GM12801 (cell line): ENCODE measurements around the gene SRR.

ENCODE experiments used
- TF ChIP-seq, protein P1 (sequence below): IDR thresholded peaks from one replicate; pipeline ENCODE4 v1.5.1; 2011; ENCODE audit warnings: control low read depth; ENCODE audit not compliant: insufficient read length; ENCODE audit errors: extremely low read depth

SRR gene

DNA sequence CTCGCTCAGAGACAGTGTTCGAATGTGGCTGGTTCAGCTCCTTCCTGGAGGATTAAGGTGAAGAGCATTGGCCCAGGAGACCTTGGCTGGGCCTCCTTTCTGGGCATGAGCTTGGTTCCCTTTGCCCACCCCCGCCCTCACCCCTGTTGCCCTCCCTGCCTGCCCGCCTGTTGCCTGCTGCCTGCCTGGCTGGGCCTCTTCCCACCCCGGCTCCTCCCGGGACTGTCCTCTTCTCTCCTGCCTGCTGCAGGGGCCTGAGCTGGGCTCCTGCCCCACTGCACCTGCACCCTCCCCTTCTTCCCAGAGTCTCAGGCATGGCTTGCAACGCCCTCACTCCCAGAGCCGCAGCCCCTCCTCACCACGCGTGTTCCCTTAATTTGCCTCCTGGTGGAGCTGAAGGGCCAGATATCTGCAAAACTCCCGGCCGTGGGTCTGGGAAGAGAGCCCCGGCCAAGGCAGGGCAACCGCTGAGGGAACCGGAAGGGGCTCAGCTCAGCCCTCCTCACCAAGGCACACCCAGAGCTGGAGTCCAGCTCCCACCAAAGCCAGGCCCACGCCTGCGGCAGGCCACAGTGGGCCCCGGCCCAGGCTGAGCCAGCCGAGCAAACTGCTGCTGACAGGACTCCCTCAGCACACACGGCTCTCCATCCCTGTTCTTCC lies 65.9 kb downstream of the SRR start:
- TF ChIP-seq, protein P1, sequence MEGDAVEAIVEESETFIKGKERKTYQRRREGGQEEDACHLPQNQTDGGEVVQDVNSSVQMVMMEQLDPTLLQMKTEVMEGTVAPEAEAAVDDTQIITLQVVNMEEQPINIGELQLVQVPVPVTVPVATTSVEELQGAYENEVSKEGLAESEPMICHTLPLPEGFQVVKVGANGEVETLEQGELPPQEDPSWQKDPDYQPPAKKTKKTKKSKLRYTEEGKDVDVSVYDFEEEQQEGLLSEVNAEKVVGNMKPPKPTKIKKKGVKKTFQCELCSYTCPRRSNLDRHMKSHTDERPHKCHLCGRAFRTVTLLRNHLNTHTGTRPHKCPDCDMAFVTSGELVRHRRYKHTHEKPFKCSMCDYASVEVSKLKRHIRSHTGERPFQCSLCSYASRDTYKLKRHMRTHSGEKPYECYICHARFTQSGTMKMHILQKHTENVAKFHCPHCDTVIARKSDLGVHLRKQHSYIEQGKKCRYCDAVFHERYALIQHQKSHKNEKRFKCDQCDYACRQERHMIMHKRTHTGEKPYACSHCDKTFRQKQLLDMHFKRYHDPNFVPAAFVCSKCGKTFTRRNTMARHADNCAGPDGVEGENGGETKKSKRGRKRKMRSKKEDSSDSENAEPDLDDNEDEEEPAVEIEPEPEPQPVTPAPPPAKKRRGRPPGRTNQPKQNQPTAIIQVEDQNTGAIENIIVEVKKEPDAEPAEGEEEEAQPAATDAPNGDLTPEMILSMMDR, result no peak

DNA sequence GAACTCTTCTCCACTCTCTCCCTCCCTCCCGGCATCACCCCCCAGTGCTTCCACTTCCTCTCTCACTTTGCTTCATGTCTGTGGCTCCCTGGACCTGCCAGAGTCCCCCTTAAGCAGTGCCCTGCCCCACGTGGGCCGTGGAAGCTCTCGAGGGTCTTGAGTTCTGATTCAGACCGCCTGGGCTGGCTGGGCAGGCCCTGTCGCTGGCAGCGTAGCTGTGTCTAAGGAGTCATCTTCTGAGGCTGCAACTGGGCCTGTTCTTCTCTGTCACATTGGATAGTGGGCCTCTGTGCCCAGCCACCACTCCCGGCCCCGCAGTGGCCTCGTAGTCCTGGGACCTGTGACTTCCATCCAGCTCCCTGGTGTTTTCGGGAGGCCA lies 66.5 kb downstream of the SRR start:
- TF ChIP-seq, protein P1, result no peak

DNA sequence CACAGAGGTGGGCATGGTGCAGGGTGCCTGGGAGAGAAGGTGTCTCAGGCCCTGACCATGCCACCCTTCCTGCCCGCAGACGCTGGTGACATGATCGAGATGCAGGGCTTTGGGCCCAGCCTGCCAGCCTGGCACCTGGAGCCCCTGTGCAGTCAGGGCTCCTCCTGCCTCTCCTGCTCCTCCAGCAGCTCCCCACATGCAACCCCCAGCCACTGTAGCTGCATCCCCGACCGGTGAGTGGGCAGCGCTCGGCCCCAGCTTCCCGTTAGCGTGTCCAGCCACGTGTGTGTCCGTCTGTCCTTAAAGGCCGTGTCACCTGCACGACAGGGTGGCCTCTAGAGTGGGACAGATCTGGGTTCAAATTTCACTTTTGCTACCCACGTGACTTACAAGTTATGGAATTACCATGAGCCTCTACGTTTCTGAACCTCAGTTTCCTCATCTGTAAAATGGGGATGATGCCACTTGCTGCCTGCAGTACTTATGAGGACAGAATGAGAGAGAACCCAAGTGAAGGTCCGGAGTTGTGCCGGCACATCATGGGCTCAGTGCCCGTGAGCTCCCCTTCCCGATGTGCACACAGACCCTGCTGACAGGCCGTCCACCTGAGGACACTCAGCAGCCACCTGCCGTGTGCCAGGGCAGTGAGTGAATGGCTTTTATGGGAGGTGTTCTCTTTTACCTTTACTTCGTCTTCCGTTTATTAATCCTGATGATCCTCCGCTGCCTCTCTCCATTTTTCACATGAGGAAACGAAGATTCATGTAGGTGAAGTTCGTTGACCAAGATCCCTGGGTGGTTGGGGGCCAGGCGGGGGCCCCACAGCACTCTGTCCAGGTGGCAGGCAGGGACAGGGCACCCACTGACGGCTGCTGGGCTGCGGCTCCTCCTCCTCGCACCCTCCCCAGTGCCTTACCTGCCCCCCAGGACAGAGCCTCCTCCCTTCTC lies 67.7 kb downstream of the SRR start:
- TF ChIP-seq, protein P1, result no peak

GRCh38 chr17:2372180-2372579 lies 68.4 kb downstream of the SRR start:
- TF ChIP-seq, protein P1, result no peak

DNA sequence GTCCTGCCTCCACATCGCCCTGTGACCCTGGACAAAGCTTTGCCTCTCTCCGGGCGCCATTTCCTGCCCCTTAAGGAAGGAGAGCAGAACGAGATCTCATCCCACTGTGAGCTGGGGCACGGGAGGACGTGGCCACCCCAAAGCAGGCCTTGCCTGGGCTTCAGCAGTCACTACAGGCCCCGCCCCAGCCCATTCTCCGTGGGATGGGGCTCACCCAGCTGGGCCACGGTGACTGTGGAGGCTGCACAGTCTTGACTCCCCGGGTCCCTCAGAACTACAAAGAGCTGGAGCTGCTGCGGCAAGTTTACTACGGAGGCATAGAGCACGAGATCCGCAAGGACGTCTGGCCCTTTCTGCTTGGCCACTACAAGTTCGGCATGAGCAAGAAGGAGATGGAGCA lies 68.9 kb downstream of the SRR start:
- TF ChIP-seq, protein P1, result no peak

GRCh38 chr17:2373179-2373578 lies 69.4 kb downstream of the SRR start:
- TF ChIP-seq, protein P1, result no peak
